ENCODE measurements around the gene NOSTRIN.

- TF ChIP-seq CTCF (IDR thresholded peaks at IDR 0.05) (no peak), POLR2A (IDR thresholded peaks at IDR 0.05) (no peak)
Observed at GRCh38 chr2:168896783-168897182, 94.3 kb downstream of the NOSTRIN start.

Data from ovary (tissue), 3 donors.